Raji (cell line): ENCODE results near the gene SDR42E1.

Source experiments
- POLR2A ChIP-seq: IDR thresholded peaks from 2 replicates; pipeline ENCODE4 v1.6.1; 2011; ENCODE audit warnings: low read depth, low read length, control low read depth; ENCODE audit not compliant: insufficient read depth

The SDR42E1 gene

DNA sequence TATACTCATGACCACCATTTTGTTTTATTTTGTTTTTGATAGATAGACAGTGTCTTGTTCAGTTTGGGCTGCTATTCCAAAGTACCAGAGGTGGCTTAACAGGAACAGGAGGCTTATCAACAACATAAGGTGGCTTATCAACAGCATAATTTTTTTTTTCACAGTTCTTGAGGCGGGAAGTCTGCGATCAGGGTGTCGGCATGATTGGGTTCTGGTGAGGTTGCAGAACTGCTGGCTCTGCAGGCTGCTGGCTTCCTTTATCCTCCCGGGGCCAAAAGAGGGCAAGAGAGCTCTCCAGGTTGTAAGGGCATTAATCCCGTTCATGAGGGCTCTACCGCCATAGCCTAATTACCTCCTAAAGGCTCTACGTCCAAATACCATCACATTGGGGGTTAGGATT lies 11.9 kb upstream of the SDR42E1 start:
- no peak for TF ChIP-seq POLR2A

- no peak for TF ChIP-seq POLR2A
Observed at GRCh38 chr16:82020051-82020450, 8.8 kb upstream of the SDR42E1 start.

- no peak for TF ChIP-seq POLR2A
Observed at GRCh38 chr16:82019535-82019934, 8.3 kb upstream of the SDR42E1 start.

- no peak for TF ChIP-seq POLR2A
Observed at GRCh38 chr16:82017911-82018568, 6.8 kb upstream of the SDR42E1 start.

DNA sequence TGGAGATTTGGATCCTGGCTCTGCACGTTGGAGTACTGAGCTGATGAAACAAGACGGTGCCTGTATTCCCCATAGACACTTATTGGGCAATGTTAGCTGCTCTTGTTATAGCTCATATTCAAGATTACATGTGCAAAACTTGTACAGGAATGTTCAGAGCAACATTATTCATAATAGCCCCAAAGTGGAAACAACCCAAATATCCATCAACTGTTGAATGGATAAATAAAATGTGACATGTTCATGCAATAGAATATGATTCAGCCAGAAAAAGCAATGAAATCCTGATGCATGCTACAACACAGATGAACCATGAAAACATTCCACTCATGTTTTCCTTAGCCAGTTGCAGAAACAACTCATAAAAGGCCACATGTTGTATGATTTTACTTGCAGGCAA lies 5.7 kb upstream of the SDR42E1 start:
- no peak for TF ChIP-seq POLR2A

- no peak for TF ChIP-seq POLR2A
Observed at GRCh38 chr16:82016263-82016662, 5.0 kb upstream of the SDR42E1 start.

GRCh38 chr16:82013139-82013538 lies 1.9 kb upstream of the SDR42E1 start:
- no peak for TF ChIP-seq POLR2A

DNA sequence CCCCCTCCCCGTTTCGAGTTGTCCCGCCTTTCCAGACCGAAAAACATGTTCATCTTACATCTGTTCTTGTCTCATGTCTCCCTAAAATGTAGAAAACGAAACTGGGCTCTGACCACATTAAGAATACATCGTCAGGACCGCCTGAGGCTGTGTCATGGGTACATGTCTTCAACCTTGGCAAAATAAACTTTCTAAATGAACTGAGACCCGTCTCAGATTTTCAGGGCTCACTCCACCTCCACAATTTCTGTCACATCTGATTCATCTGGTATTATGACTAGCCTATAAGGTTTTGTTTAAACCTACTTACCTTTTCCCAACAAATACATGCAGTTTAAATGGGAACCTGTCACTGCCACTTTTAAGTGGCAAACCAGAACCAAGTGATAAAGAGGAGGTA lies 621 bp downstream of the SDR42E1 start:
- no peak for TF ChIP-seq POLR2A

DNA sequence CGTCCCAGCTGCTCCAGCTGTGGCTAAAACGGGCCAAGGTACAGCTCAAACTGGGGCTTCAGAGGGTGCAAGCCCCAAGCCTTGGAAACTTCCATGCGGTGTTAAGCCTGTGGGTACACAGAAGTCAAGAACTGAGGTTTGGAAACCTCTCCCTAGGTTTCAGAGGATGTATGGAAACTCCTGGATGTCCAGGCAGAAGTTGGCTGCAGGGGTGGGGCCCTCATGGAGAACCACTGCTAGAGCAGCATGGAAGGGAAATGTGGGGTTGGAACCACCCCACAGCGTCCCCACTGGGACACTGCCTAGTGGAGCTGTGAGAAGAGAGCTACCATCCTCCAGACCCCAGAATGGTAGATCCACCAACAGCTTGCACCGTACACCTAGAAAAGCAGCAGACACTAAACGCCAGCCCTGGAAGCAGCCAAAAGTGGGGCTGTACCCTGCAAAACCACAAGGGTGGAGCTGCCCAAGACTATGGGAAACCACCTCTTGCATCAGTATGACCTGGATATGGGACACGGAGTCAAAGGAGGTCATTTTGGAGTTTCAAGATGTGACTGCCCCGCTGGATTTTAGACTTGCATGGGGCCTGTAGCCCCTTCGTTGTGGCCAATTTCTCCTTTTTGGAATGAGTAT lies 2.2 kb downstream of the SDR42E1 start:
- TF ChIP-seq POLR2A: no peak

DNA sequence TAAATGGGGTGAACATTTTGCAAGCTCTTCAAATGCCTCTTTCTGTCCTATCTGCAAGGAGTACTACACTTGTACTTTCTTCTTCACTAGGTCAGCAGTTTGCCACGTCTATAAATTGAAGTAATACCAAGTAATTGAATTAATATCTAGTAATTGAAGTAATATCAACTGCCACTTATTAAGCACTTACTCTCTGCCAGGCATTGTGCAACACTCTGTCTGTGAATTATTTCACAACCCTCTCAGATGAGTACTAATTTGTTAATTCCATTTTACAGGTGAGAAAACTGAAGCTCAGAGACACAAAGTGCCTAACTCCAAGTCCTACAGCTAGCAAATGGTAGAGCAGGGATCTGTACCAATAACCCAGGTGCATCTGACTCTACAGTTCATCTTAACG lies 4.1 kb downstream of the SDR42E1 start:
- no peak for TF ChIP-seq POLR2A

GRCh38 chr16:82006036-82006435 lies 5.2 kb downstream of the SDR42E1 start:
- no peak for TF ChIP-seq POLR2A

GRCh38 chr16:82005027-82005830 lies 6.0 kb downstream of the SDR42E1 start:
- TF ChIP-seq POLR2A: no peak

DNA sequence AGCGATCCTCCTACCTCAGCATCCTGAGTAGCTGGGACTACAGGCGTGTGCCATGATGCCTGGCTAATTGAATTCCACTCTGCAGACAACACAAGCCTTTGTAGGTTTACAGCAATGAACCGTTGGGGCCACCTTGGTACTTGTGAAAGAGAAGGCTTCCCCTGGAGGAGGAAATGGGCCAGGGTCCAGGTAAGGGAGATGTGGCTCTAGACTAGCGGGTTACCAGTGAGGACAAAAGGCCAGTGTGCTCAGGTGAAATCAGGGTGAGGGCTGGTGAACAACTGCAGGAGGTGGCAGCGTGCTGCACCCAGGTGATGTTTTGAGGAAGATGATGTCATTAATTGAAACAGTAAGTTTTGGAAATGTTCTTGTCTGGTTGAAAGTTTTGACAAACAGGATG lies 6.7 kb downstream of the SDR42E1 start:
- no peak for TF ChIP-seq POLR2A

DNA sequence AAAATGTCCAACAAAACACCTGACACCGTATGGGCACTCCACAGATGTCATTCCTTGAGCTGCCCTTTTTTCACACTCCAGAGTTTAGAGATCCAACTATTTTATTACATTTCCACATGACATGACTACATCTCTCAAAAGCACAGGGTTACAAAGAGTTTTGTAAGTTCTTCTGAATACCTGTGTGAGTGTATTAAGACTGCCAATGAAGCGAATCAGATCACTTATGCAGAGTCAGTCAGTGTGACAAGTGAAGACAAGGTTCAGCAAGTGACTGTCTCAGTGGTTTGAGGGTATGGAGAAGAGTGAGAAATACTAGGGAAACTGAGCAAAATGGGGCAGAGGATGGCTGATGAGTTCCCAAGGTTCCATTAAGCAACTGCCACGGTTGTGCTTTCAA lies 8.4 kb downstream of the SDR42E1 start:
- TF ChIP-seq POLR2A: no peak

DNA sequence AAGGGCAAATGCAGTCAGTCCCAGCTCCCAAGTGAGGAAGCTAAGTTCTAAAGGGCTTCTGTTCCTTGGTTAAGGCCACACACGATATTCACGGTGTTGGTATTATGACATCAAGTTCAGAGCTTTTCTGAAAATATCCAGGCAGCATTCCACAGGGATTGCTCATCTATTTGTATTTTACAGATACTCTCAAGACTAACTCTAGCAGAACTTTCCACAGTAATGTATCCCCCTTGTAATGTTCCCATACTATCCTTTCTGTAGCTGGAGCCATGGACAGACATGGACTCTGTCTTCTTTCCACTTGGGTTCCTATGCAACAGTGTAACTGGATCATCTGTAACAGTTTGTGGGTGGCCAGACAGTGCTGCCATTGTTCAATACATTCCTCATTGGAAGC lies 13.5 kb downstream of the SDR42E1 start:
- TF ChIP-seq POLR2A: no peak
